ENCODE data around the gene UNK.
A peak's percentile ranks its signal among the peaks of the same experiment; 100 is the strongest.

UNK gene

GRCh38 chr17:75767881-75768280, 16.7 kb upstream of the UNK start:
- H3K4me3 ChIP-seq (ENCODE audit: low read depth, low read length): no peak overlapping the region
- no peak for TF ChIP-seq CTCF (IDR thresholded peaks at IDR 0.05; ENCODE audit: borderline replicate concordance, insufficient read depth, low read depth, low read length)

- no peak for TF ChIP-seq CTCF (IDR thresholded peaks at IDR 0.05; ENCODE audit: borderline replicate concordance, insufficient read depth, low read depth, low read length)
- no peak overlapping the region for H3K4me3 ChIP-seq (ENCODE audit: low read depth, low read length)
Measured at GRCh38 chr17:75769536-75769935, 15.1 kb upstream of the UNK start.

- no peak for TF ChIP-seq CTCF (IDR thresholded peaks at IDR 0.05; ENCODE audit: borderline replicate concordance, insufficient read depth, low read depth, low read length)
- H3K4me3 ChIP-seq (ENCODE audit: low read depth, low read length): no peak overlapping the region
Measured at GRCh38 chr17:75771334-75772281, 13.0 kb upstream of the UNK start.

GRCh38 chr17:75773121-75773807, 11.3 kb upstream of the UNK start:
- no peak for TF ChIP-seq CTCF (IDR thresholded peaks at IDR 0.05; ENCODE audit: borderline replicate concordance, insufficient read depth, low read depth, low read length)
- no peak overlapping the region for H3K4me3 ChIP-seq (ENCODE audit: low read depth, low read length)

- TF ChIP-seq CTCF (IDR thresholded peaks at IDR 0.05; ENCODE audit: borderline replicate concordance, insufficient read depth, low read depth, low read length): 0 out of 2 replicates have a peak, but pooled peaks have one; percentile 9
- H3K4me3 ChIP-seq (ENCODE audit: low read depth, low read length): no peak overlapping the region
Measured at GRCh38 chr17:75773808-75774470, 10.7 kb upstream of the UNK start.

GRCh38 chr17:75774471-75774990, 10.1 kb upstream of the UNK start:
- TF ChIP-seq CTCF (IDR thresholded peaks at IDR 0.05; ENCODE audit: borderline replicate concordance, insufficient read depth, low read depth, low read length): no peak
- H3K4me3 ChIP-seq (ENCODE audit: low read depth, low read length): no peak overlapping the region
